ENCODE data around the gene PCDHB15. TPM values are rescaled to one million over a fixed set of nuclear protein-coding genes. Genes with fewer than 3 reads are reported as not detected.
A peak's percentile ranks its signal among the peaks of the same experiment; 100 is the strongest.
"Not testable (repeated sequence)": the region's sequence is repeated elsewhere in the genome, so short reads cannot be mapped to it uniquely, and the experiment has no call there.

Gene PCDHB15
- 1 to 10 TPM; 5.4 to 7.6 (median 6.4) TPM for total RNA-seq

- peak in 3 of 5 experiments; percentile 7 to 33 (median 22) for TF ChIP-seq CTCF (IDR thresholded peaks at IDR 0.05)
- TF ChIP-seq POLR2A (IDR thresholded peaks at IDR 0.05) = no peak
- H3K9me3 ChIP-seq = peaks cover 0 to 100% (median 59%) of the 10 kb centered on the region in 4 donors
- H3K4me3 ChIP-seq = peak within 1 kb of the TSS in 1 of 4 donors; percentile 16
- WGBS, 2 donors = 9 to 12% methylated on average over 16 of the region's 16 CpGs
- H3K36me3 ChIP-seq = peaks cover 0 to 38% (median 0%) of the 10 kb centered on the region in 3 donors
- H3K4me1 ChIP-seq = no peaks in the 10 kb centered on the region
- no peaks in the 10 kb centered on the region for H3K27me3 ChIP-seq
- no peak for DNase-seq (ENCODE audit: low spot score in 2 of 2)
- H3K27ac ChIP-seq = no peak within 1 kb of the TSS
Observed at GRCh38 chr5:141245250-141245717, at the start of gene PCDHB15. TSS of gene PCDHB15 (plus strand) at chr5:141245395. CDS start at chr5:141245579, 184 bp downstream.

GRCh38 chr5:141196363-141196762 is 48.8 kb upstream of the PCDHB15 start:
- 52 to 59% methylated on average over 3 of the region's 3 CpGs for WGBS, 2 donors
- no peak for TF ChIP-seq CTCF (IDR thresholded peaks at IDR 0.05)
- TF ChIP-seq EP300 (IDR thresholded peaks at IDR 0.05) = no peak
- no peak for TF ChIP-seq POLR2A (IDR thresholded peaks at IDR 0.05)
- H3K4me3 ChIP-seq = no peak overlapping the region
- no peak overlapping the region for H3K27ac ChIP-seq
- H3K27me3 ChIP-seq = no peaks in the 10 kb centered on the region
- no peak for DNase-seq (ENCODE audit: low spot score in 2 of 2)
- H3K9me3 ChIP-seq = peaks cover 0 to 94% (median 36%) of the 10 kb centered on the region in 4 donors
- H3K36me3 ChIP-seq = no peaks in the 10 kb centered on the region
- H3K4me1 ChIP-seq = no peaks in the 10 kb centered on the region

- H3K36me3 ChIP-seq = no peaks in the 10 kb centered on the region
- H3K27me3 ChIP-seq = no peaks in the 10 kb centered on the region
- no peak within 1 kb of the TSS for H3K27ac ChIP-seq
- peaks cover 0 to 96% (median 39%) of the 10 kb centered on the region in 4 donors for H3K9me3 ChIP-seq
- no peak for DNase-seq (ENCODE audit: low spot score in 2 of 2)
- H3K4me1 ChIP-seq = no peaks in the 10 kb centered on the region
- 43 to 50% methylated on average over 21 of the region's 21 CpGs for WGBS, 2 donors
- TF ChIP-seq EP300 (IDR thresholded peaks at IDR 0.05) (no peak), POLR2A (IDR thresholded peaks at IDR 0.05) (no peak), CTCF (IDR thresholded peaks at IDR 0.05) (no peak)
- H3K4me3 ChIP-seq = peak within 1 kb of the TSS in 1 of 4 donors; percentile 27
Observed at GRCh38 chr5:141199359-141200235, 45.6 kb upstream of the PCDHB15 start, which contains the start of gene PCDHB11. TSS of gene PCDHB11 (plus strand) at chr5:141199627. CDS start at chr5:141199775, 148 bp downstream.

GRCh38 chr5:141201126-141201525 is 44.1 kb upstream of the PCDHB15 start:
- not testable (repeated sequence) for H3K4me3 ChIP-seq; H3K36me3 ChIP-seq; H3K27me3 ChIP-seq; H3K4me1 ChIP-seq; DNase-seq (ENCODE audit: low spot score in 2 of 2); H3K27ac ChIP-seq
- WGBS, 2 donors = 41 to 50% methylated on average over 10 to 30 of the region's 38 CpGs
- peaks cover 0 to 96% (median 37%) of the 10 kb centered on the region in 4 donors for H3K9me3 ChIP-seq

- not testable (repeated sequence) for DNase-seq (ENCODE audit: low spot score in 2 of 2); H3K27me3 ChIP-seq; H3K27ac ChIP-seq; H3K4me1 ChIP-seq; H3K4me3 ChIP-seq; H3K36me3 ChIP-seq
- H3K9me3 ChIP-seq = peaks cover 0 to 95% (median 37%) of the 10 kb centered on the region in 4 donors
- WGBS, 2 donors = 43 to 46% methylated on average over 17 to 21 of the region's 35 CpGs
Observed at GRCh38 chr5:141201646-141202045, 43.5 kb upstream of the PCDHB15 start.

- Histone ChIP-seq H3K36me3 (peaks cover 0 to 14% (median 0%) of the 10 kb centered on the region in 3 donors), H3K27me3 (no peaks in the 10 kb centered on the region), H3K9me3 (peaks cover 0 to 97% (median 35%) of the 10 kb centered on the region in 4 donors), H3K27ac (no peak within 1 kb of the TSS), H3K4me3 (peak within 1 kb of the TSS in 1 of 4 donors; percentile 24), H3K4me1 (no peaks in the 10 kb centered on the region)
- 21 to 22% methylated on average over 11 of the region's 11 CpGs for WGBS, 2 donors
- peak in 1 of 2 donors; percentile 9 for DNase-seq (ENCODE audit: low spot score in 2 of 2)
- no peak for TF ChIP-seq EP300 (IDR thresholded peaks at IDR 0.05)
- no peak for TF ChIP-seq POLR2A (IDR thresholded peaks at IDR 0.05)
- TF ChIP-seq CTCF (IDR thresholded peaks at IDR 0.05) = peak in 1 of 5 experiments; percentile 13
Observed at GRCh38 chr5:141208478-141208877, 36.7 kb upstream of the PCDHB15 start, which contains the start of gene PCDHB12. TSS of gene PCDHB12 (plus strand) at chr5:141208719. CDS start at chr5:141208908, 189 bp downstream.

GRCh38 chr5:141210281-141210680 is 34.9 kb upstream of the PCDHB15 start:
- WGBS, 2 donors = 39 to 65% methylated on average over 12 to 16 of the region's 39 CpGs
- H3K27me3 ChIP-seq; H3K4me3 ChIP-seq; H3K4me1 ChIP-seq; DNase-seq (ENCODE audit: low spot score in 2 of 2); H3K27ac ChIP-seq: not testable (repeated sequence)
- Histone ChIP-seq H3K36me3 (peaks cover 0 to 14% (median 0%) of the 10 kb centered on the region in 3 donors), H3K9me3 (peaks cover 0 to 96% (median 38%) of the 10 kb centered on the region in 4 donors)

- H3K9me3 ChIP-seq = peaks cover 0 to 95% (median 37%) of the 10 kb centered on the region in 4 donors
- WGBS, 2 donors = 37 to 40% methylated on average over 15 to 16 of the region's 27 CpGs
Observed at GRCh38 chr5:141210849-141211248, 34.3 kb upstream of the PCDHB15 start.

More at GRCh38 chr5:141210849-141211248, 34.3 kb upstream of the PCDHB15 start:
- H3K27me3 ChIP-seq; H3K27ac ChIP-seq; H3K4me1 ChIP-seq; H3K4me3 ChIP-seq; DNase-seq (ENCODE audit: low spot score in 2 of 2): not testable (repeated sequence)
- peaks cover 0 to 14% (median 0%) of the 10 kb centered on the region in 3 donors for H3K36me3 ChIP-seq

All from tibial nerve (tissue), 4 donors.